Measurements from ENCODE around the gene LAYN. TPM values are rescaled to one million over a fixed set of nuclear protein-coding genes. Genes with fewer than 3 reads are reported as not detected.

Gene LAYN
- polyA plus RNA-seq, 2 of the 4 experiments (the other 2 are of a cell fraction): 4.1 to 9.0 TPM

GRCh38 chr11:111559800-111560464 lies 19.4 kb downstream of the LAYN start:
- DNase-seq (ENCODE audit: low read depth in 1 of 2, low spot score in 1 of 2) (no peak), FAIRE-seq (no peak), ATAC-seq (no peak)
- Histone ChIP-seq H3K9me3 (peaks cover 12% of the 10 kb centered on the region; the same call in 2 of the 3 replicates), H3K4me3 (no peak overlapping the region), H3K4me1 (peaks cover 40% of the 10 kb centered on the region), H3K4me2 (no peak overlapping the region), H3K27ac (peak overlapping the region in 1 of 2 experiments; percentile 61; a peak in 2 of 6 replicates)
- ChIA-PET POLR2A (no interaction called here), CTCF (interaction anchor here (2.2 kb wide), 1 partner anchor 218 kb away, joined by 5 read pairs; no protein-coding TSS in a partner anchor)
- WGBS (ENCODE audit: missing lambda C conversion rate): 86% methylated on average over 11 of the region's 11 CpGs
- TF ChIP-seq ZFP36 (IDR thresholded peaks at IDR 0.05; ENCODE audit: borderline replicate concordance, partially characterized antibody): no peak
- TF ChIP-seq RAD21 (conservative IDR thresholded peaks at IDR 0.05 in 1 of 2, IDR thresholded peaks at IDR 0.05 in 1 of 2): no peak
- TF ChIP-seq, protein P1, sequence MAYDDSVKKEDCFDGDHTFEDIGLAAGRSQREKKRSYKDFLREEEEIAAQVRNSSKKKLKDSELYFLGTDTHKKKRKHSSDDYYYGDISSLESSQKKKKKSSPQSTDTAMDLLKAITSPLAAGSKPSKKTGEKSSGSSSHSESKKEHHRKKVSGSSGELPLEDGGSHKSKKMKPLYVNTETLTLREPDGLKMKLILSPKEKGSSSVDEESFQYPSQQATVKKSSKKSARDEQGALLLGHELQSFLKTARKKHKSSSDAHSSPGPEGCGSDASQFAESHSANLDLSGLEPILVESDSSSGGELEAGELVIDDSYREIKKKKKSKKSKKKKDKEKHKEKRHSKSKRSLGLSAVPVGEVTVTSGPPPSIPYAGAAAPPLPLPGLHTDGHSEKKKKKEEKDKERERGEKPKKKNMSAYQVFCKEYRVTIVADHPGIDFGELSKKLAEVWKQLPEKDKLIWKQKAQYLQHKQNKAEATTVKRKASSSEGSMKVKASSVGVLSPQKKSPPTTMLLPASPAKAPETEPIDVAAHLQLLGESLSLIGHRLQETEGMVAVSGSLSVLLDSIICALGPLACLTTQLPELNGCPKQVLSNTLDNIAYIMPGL (CRISPR knock-in tag; IDR thresholded peaks at IDR 0.05; ENCODE audit: borderline replicate concordance): no peak
- no peak for TF ChIP-seq PHF8 (IDR thresholded peaks at IDR 0.05; ENCODE audit: borderline replicate concordance, low read depth)
- TF ChIP-seq GATA3 (IDR thresholded peaks at IDR 0.05; ENCODE audit: borderline replicate concordance): no peak
- TF ChIP-seq HOXB13 (CRISPR knock-in tag; IDR thresholded peaks at IDR 0.05; ENCODE audit: low read depth): no peak
- no peak for TF ChIP-seq CTCF (IDR thresholded peaks at IDR 0.05)
- TF ChIP-seq, protein P2, sequence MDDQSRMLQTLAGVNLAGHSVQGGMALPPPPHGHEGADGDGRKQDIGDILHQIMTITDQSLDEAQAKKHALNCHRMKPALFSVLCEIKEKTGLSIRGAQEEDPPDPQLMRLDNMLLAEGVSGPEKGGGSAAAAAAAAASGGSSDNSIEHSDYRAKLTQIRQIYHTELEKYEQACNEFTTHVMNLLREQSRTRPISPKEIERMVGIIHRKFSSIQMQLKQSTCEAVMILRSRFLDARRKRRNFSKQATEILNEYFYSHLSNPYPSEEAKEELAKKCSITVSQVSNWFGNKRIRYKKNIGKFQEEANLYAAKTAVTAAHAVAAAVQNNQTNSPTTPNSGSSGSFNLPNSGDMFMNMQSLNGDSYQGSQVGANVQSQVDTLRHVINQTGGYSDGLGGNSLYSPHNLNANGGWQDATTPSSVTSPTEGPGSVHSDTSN (IDR thresholded peaks at IDR 0.05): no peak
- TF ChIP-seq TFCP2L1 (CRISPR knock-in tag; IDR thresholded peaks at IDR 0.05): no peak
- no peak for TF ChIP-seq FOXS1 (CRISPR knock-in tag; IDR thresholded peaks at IDR 0.05)
- TF ChIP-seq HEYL (CRISPR knock-in tag; IDR thresholded peaks at IDR 0.05): no peak

DNA sequence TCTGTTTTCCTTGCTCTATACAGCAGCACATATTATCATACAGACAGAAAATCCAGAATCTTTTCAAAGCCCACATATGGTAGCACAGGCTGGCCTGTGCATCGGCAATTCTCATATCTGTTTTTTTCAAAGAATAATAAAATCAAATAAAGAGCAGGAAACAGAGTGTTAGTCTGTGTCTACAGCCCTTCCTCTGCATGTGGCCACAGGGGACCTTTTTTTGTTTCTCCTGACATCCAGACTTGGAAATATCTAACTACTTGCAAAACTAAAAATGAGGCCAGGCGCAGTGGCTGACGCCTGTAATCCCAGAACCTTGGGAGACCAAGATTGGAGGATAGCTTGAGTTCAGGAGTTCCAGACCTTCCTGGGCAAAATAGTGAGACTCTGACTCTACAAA lies 20.3 kb downstream of the LAYN start:
- peaks cover 40% of the 10 kb centered on the region for H3K4me1 ChIP-seq
- H3K9me3 ChIP-seq: peaks cover 10% of the 10 kb centered on the region; the same call in 2 of the 3 replicates
- DNase-seq (ENCODE audit: low read depth in 1 of 2, low spot score in 1 of 2): no peak
- CTCF ChIA-PET: interaction anchor here (0.6 to 2.7 kb wide), 3 partner anchors 41 to 217 kb away, joined by 4 to 7 read pairs (median 5); no protein-coding TSS in a partner anchor
- no peak for ATAC-seq
- POLR2A ChIA-PET: no interaction called here
- H3K4me3 ChIP-seq: no peak overlapping the region
- H3K4me2 ChIP-seq: no peak overlapping the region; the same call in 2 of the 3 replicates
- FAIRE-seq: no peak
- TF ChIP-seq RNF2 (IDR thresholded peaks at IDR 0.05; ENCODE audit: borderline replicate concordance, low read depth): no peak
- TF ChIP-seq CHD2 (IDR thresholded peaks at IDR 0.05; ENCODE audit: low read length, partially characterized antibody): no peak
- TF ChIP-seq EHF (CRISPR knock-in tag; IDR thresholded peaks at IDR 0.05): no peak
- TF ChIP-seq KDM1A (IDR thresholded peaks at IDR 0.05; ENCODE audit: low read depth): no peak
- TF ChIP-seq, protein P3, sequence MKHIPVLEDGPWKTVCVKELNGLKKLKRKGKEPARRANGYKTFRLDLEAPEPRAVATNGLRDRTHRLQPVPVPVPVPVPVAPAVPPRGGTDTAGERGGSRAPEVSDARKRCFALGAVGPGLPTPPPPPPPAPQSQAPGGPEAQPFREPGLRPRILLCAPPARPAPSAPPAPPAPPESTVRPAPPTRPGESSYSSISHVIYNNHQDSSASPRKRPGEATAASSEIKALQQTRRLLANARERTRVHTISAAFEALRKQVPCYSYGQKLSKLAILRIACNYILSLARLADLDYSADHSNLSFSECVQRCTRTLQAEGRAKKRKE (CRISPR knock-in tag; IDR thresholded peaks at IDR 0.05; ENCODE audit: low read depth): no peak
- peak overlapping the region; percentile 48 to 61; a peak in 4 of 6 replicates for H3K27ac ChIP-seq
- 96% methylated on average over 3 of the region's 3 CpGs for WGBS (ENCODE audit: missing lambda C conversion rate)

Measured in A549 (cell line).